ENCODE measurements around the gene SEMA5A. TPM values are rescaled to one million over a fixed set of nuclear protein-coding genes. Genes with fewer than 3 reads are reported as not detected.

Gene SEMA5A
- polyA plus RNA-seq, 1 of the 3 experiments (the other 2 are of a cell fraction) = 0.58 TPM

GRCh38 chr5:9533096-9533495, 12.8 kb downstream of the SEMA5A start:
- POLR2A ChIA-PET = no interaction called here

More at GRCh38 chr5:9533096-9533495, 12.8 kb downstream of the SEMA5A start:
- Histone ChIP-seq H3K36me3 (replicated peaks in 1 of 2; ENCODE audit: control insufficient read depth in 1 of 2, insufficient read depth in 2 of 2, low read length in 1 of 2) (no peaks in the 10 kb centered on the region), H2AFZ (ENCODE audit: low read depth) (no peak overlapping the region), H4K20me1 (ENCODE audit: insufficient read depth) (no peaks in the 10 kb centered on the region), H3K27ac (ENCODE audit: low read depth in 2 of 2, low read length in 1 of 2) (peak overlapping the region in 1 of 2 experiments; percentile 50; a peak in 1 of 4 replicates), H3K4me3 (ENCODE audit: low read depth in 2 of 2, low read length in 1 of 2) (no peak overlapping the region), H3K4me1 (ENCODE audit: control insufficient read depth in 1 of 2, insufficient read depth in 2 of 2, low read depth in 1 of 2, low read length in 1 of 2) (peaks cover 0 to 4% of the 10 kb centered on the region in 2 experiments; a peak in 2 of 4 replicates), H3F3A (replicated peaks; ENCODE audit: insufficient read depth) (no peaks in the 10 kb centered on the region), H3K27me3 (ENCODE audit: insufficient read depth) (no peaks in the 10 kb centered on the region), H3K9me2 (no peaks in the 10 kb centered on the region), H3K9me3 (no peaks in the 10 kb centered on the region), H3K9ac (no peak overlapping the region), H3K79me2 (ENCODE audit: insufficient read depth) (no peaks in the 10 kb centered on the region), H3K4me2 (no peak overlapping the region)
- 70% methylated on average over 4 of the region's 4 CpGs for WGBS (ENCODE audit: low lambda C conversion rate)
- no peak for DNase-seq
- CTCF ChIA-PET = no interaction called here
- TF ChIP-seq MXI1 (IDR thresholded peaks at IDR 0.05; ENCODE audit: low read depth, low read length) (no peak), FOSL2 (IDR thresholded peaks at IDR 0.05; ENCODE audit: borderline replicate concordance, low read depth) (no peak), FOXJ3 (CRISPR knock-in tag; IDR thresholded peaks at IDR 0.05) (no peak), RAD21 (IDR thresholded peaks at IDR 0.05; ENCODE audit: low read length) (no peak), USF2 (IDR thresholded peaks at IDR 0.05; ENCODE audit: borderline replicate concordance, low read depth, low read length) (no peak), IRF3 (IDR thresholded peaks at IDR 0.05; ENCODE audit: low read depth, low read length) (no peak), REST (IDR thresholded peaks at IDR 0.05; ENCODE audit: low read depth, low read length) (no peak), RFX5 (IDR thresholded peaks at IDR 0.05; ENCODE audit: low read length) (no peak), EZH2phosphoT487 (IDR thresholded peaks at IDR 0.05; ENCODE audit: borderline replicate concordance, low read depth) (no peak), RCOR1 (IDR thresholded peaks at IDR 0.05; ENCODE audit: low read length) (no peak), RXRA (IDR thresholded peaks at IDR 0.05; ENCODE audit: borderline replicate concordance, low read depth) (no peak)
